GM19324 (cell line): ENCODE data around the gene IFNW1.

Source experiments
- ATAC-seq: cut with Tn5 transposase; IDR thresholded peaks from one replicate; pipeline ENCODE4 v1.9.1; 2021; ENCODE audit warnings: mild to moderate bottlenecking, moderate library complexity; ENCODE audit not compliant: unreplicated experiment, low FRiP score

IFNW1 gene

DNA sequence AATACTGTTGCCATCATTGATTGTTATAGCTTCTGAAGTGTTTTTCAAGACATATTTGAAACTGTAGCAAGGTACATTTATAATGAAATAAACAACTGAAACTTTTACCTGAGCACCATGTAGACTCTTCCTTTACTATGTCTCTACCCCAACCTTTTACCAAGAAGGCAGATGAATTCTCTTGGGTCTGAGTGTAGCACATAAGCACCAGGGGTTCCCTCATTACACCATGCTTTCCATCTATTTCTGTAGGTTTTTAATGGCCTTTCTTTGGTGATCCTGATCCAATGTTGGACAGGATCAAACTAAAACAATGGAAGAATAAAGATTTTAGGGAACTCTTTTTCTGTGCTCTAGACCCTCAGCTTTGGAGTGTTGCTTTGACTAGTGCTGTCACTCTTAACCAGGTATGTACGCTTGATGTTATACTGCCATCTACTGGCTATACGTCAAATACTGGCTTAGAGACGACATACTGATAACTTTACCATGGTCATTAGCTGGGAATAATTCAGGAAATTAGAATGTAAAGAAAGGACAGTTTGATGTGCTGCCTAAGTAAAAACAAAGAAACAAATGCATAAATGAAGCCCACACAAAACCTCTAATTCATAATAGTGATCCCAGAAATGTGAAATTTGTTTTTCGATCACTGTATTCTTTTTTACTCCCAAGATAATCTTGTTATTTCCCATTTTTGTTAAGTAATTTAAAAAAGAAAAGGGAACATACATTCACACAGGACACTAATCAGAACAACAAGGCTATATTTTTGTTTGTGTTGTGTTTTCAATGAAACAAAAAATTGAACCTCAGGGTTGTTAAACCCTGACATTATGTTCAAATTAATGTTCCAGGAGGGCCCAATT lies 30.7 kb downstream of the IFNW1 start:
- peak; percentile 84 for ATAC-seq

DNA sequence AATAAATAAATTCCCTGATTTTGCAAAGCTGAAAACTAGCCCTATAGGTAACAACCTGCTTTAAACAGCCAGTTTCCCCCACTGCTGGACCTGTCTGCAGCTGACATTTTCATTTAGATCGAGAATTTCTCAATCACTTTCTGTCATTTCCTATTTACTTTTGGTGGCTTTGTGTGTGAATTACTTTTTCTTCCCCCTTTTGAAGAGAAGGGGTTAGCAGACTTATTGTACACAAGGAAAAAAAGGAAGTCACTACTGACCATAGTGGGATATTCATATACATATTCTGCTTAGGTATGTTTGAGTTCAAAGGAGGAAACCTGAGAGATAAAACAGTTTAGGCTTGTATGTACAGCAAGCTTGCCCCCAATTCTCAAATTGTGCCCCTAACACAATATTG lies 36.8 kb downstream of the IFNW1 start:
- ATAC-seq = no peak

DNA sequence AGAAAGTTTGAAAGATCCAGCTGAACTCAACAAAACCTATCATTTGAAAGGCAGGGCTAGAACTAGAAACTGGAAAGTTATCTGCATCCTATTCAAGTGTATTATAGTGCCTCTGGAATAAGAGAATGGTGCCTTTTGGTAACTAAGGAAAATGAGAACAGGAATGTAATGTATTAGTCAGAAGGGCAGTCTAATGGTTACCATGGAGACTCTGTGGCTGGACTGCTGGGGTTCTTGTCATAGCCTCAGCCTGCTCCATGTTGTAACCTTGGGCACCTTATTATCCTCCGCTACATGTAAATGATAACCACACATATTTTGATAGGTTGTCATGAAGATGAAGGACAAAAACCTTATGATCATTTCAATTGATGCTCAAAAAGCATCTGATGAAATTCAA lies 39.3 kb downstream of the IFNW1 start:
- ATAC-seq = no peak

DNA sequence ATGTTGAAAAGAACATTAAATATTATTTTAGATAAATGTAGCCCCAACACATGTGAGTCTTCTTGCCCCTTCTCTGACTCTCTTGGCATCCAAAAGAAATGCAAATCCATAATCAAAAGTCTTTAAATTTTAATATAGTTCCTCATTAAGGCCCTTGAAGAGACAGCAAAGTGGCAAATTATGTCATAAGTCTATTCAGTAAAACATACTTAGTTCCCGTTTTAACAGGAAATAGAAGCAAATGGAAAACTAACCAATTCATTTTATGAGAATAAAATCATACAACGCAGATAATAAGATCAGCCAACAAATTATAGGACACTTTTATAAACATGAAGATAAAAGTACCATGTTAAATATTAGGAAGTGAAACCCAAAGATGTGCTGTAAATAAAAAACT lies 43.8 kb downstream of the IFNW1 start:
- ATAC-seq = no peak

DNA sequence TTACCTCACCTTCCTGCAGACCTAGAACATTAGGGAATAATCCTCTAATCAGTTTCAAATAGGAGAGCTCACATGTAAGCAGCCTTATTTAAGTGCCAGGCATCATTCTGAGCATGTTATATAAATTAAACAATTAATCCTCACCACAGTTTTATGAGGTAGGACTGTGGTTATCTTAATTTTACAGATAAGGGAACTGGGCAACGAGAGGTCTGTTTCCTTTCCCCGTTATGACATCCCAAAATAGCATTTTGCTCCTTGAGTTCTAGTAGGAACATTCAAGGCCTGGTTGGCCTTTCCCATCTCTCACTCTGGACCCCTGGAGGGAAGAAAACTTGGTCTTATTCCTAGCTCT lies 44.8 kb downstream of the IFNW1 start:
- ATAC-seq = no peak

DNA sequence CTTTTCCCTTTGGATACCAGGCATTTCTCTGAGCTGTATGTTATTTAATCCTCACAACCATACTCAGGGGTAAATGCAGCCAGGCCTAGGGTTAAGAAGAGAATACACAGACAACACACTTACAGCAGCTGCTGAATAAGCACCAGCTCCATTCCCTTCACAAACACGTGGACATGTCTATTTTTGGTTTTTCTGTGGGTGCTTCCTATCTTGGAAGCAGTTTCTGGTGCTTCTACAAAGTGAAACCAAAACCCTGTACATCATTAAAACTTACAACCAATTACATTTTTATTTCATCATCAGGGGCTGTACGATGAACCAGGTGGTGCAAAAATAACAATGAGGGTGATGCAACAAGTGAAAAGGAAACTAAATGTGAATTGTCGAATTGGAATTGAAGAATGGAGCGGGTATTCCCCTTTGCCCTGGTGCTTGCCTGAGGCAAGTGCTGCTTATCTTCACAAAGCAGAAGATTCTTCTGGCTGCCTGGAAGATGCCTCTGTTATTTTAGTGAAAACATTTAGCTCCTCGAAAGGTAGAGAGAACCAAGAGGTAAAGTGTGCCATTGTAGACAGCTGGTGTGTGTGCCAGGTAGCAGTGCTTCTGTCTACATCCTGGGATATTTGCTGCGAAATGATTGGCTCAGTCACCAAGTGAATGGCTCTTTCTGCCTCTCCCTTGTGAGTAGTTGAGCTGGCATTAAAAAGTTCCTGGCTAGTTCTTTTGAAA lies 45.3 kb downstream of the IFNW1 start:
- peak; percentile 59 for ATAC-seq

DNA sequence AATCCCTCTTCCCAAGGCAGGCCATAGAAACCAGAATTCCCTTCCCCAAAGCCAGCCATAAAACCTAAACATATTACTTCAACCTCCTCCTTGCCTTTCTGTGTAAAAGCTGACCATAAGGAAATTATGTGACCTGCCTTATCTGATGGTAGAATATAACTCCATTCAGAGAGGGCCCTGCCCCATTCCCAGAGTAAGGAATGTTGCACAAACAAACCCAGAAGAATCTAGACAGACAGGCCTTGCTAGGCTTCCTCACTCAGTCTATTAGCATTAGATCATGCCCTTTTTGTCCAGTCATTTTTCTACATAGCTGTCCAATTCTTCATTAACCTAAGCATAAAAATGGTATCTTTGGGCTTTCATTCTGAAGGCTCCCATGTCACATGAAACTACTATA lies 46.1 kb downstream of the IFNW1 start:
- no peak for ATAC-seq
